ENCODE measurements around the gene DCLK3. TPM values are rescaled to one million over a fixed set of nuclear protein-coding genes. Genes with fewer than 3 reads are reported as not detected.
A peak's percentile ranks its signal among the peaks of the same experiment; 100 is the strongest.

Gene DCLK3
- total RNA-seq, 1 donor from 2014 or later, result 0.51 TPM

- peak overlapping the region; percentile 22 for H3K4me2 ChIP-seq
- no peaks in the 10 kb centered on the region for H3K36me3 ChIP-seq
- H3K4me3 ChIP-seq, result no peak overlapping the region
- H3K4me1 Mint-ChIP-seq, result peaks cover 2% of the 10 kb centered on the region
- H3K9ac ChIP-seq, result no peak overlapping the region
- H3K9me3 Mint-ChIP-seq, result peaks cover 4% of the 10 kb centered on the region
- no peaks in the 10 kb centered on the region for H4K20me1 ChIP-seq (ENCODE audit: low read depth)
- no peaks in the 10 kb centered on the region for H3K9me3 ChIP-seq (ENCODE audit: low read depth)
- no peak overlapping the region for H3K27ac ChIP-seq
- H3K4me1 ChIP-seq, result peaks cover 10% of the 10 kb centered on the region
- peaks cover 7% of the 10 kb centered on the region for H3K27me3 Mint-ChIP-seq (ENCODE audit: insufficient read depth, low read depth)
- no peaks in the 10 kb centered on the region for H3K79me2 ChIP-seq (ENCODE audit: low read depth)
- no peak for DNase-seq (ENCODE audit: low spot score)
- H3F3A ChIP-seq (ENCODE audit: low read depth), result no peaks in the 10 kb centered on the region
- H2AFZ ChIP-seq (replicated peaks), result no peak overlapping the region
- TF ChIP-seq EZH2 (IDR thresholded peaks at IDR 0.05) (no peak), EZH2phosphoT487 (IDR thresholded peaks at IDR 0.05) (no peak), CTCF (IDR thresholded peaks at IDR 0.05) (no peak)
- no peaks in the 10 kb centered on the region for H3K27me3 ChIP-seq
- no peak overlapping the region for H3K4me3 Mint-ChIP-seq
- no peak overlapping the region for H3K27ac Mint-ChIP-seq
- no peaks in the 10 kb centered on the region for H3K36me3 Mint-ChIP-seq
Observed at GRCh38 chr3:36736301-36736700, 28.1 kb downstream of the DCLK3 start.

DNA sequence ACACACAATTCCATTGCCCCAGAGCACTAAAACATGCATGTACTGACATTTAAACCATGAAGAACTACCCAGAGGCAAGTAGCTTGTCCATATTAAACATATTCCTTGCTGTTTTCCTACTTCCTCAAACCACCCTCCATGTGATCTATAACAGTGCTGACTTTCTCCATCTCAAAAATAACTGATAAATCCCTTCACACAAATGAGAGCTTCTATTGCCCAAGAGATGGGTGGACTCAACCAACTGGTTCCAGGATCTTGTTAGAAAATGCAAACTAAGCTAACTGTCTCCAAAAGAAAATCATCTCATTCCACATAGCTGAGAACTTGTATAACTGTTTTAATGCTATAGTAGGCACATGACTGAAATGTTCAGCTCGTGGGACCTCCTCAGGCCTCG, 29.6 kb downstream of the DCLK3 start:
- Mint-ChIP-seq H3K27ac (no peak overlapping the region), H3K4me3 (no peak overlapping the region), H3K27me3 (ENCODE audit: insufficient read depth, low read depth) (peaks cover 7% of the 10 kb centered on the region), H3K9me3 (peaks cover 4% of the 10 kb centered on the region), H3K36me3 (no peaks in the 10 kb centered on the region), H3K4me1 (peaks cover 2% of the 10 kb centered on the region)
- no peak overlapping the region for H3K4me3 ChIP-seq
- H4K20me1 ChIP-seq (ENCODE audit: low read depth), result no peaks in the 10 kb centered on the region
- no peak overlapping the region for H3K9ac ChIP-seq
- H3K27ac ChIP-seq, result no peak overlapping the region
- no peak for TF ChIP-seq EZH2 (IDR thresholded peaks at IDR 0.05)
- no peak for TF ChIP-seq EZH2phosphoT487 (IDR thresholded peaks at IDR 0.05)
- no peak for TF ChIP-seq CTCF (IDR thresholded peaks at IDR 0.05)
- no peak overlapping the region for H2AFZ ChIP-seq (replicated peaks)
- no peak for DNase-seq (ENCODE audit: low spot score)
- H3K79me2 ChIP-seq (ENCODE audit: low read depth), result no peaks in the 10 kb centered on the region
- H3K27me3 ChIP-seq, result no peaks in the 10 kb centered on the region
- H3K36me3 ChIP-seq, result no peaks in the 10 kb centered on the region
- no peaks in the 10 kb centered on the region for H3K9me3 ChIP-seq (ENCODE audit: low read depth)
- H3K4me2 ChIP-seq, result no peak overlapping the region
- H3K4me1 ChIP-seq, result peaks cover 10% of the 10 kb centered on the region
- H3F3A ChIP-seq (ENCODE audit: low read depth), result no peaks in the 10 kb centered on the region

DNA sequence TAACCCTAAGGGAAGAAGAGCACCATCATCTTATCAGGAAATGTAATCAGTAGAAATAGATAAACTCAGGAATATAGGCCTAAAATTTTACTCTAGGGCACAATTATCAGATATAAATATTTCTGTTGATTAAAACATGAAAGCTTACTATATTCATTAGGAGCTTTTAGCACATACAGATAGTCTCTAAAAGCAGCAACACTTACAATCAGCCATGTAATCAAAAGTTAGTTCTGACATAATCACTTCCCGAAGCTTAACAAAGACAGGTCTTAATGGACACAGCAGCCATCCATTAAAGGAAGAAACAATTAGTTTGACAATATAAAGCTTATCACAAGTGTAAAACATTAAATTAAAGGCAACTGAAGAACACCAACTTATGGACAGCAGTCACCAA, 30.6 kb downstream of the DCLK3 start:
- no peaks in the 10 kb centered on the region for H3K9me3 ChIP-seq (ENCODE audit: low read depth)
- Mint-ChIP-seq H3K27me3 (ENCODE audit: insufficient read depth, low read depth) (peaks cover 7% of the 10 kb centered on the region), H3K36me3 (no peaks in the 10 kb centered on the region), H3K27ac (no peak overlapping the region), H3K9me3 (peaks cover 3% of the 10 kb centered on the region), H3K4me3 (no peak overlapping the region), H3K4me1 (peaks cover 2% of the 10 kb centered on the region)
- H3F3A ChIP-seq (ENCODE audit: low read depth), result no peaks in the 10 kb centered on the region
- H3K27ac ChIP-seq, result no peak overlapping the region
- no peak overlapping the region for H2AFZ ChIP-seq (replicated peaks)
- TF ChIP-seq EZH2phosphoT487 (IDR thresholded peaks at IDR 0.05) (no peak), CTCF (IDR thresholded peaks at IDR 0.05) (no peak), EZH2 (IDR thresholded peaks at IDR 0.05) (no peak)
- H3K9ac ChIP-seq, result no peak overlapping the region
- no peaks in the 10 kb centered on the region for H3K79me2 ChIP-seq (ENCODE audit: low read depth)
- no peak overlapping the region for H3K4me2 ChIP-seq
- no peaks in the 10 kb centered on the region for H3K36me3 ChIP-seq
- no peaks in the 10 kb centered on the region for H3K27me3 ChIP-seq
- peaks cover 10% of the 10 kb centered on the region for H3K4me1 ChIP-seq
- H3K4me3 ChIP-seq, result no peak overlapping the region
- no peak for DNase-seq (ENCODE audit: low spot score)
- no peaks in the 10 kb centered on the region for H4K20me1 ChIP-seq (ENCODE audit: low read depth)
